HepG2 (cell line): ENCODE data around the gene TUBA1C. TPM values are rescaled to one million over a fixed set of nuclear protein-coding genes. Genes with fewer than 3 reads are reported as not detected.
A peak's percentile ranks its signal among the peaks of the same experiment; 100 is the strongest.

Experiments used
- CBFB ChIP-seq: sonication (generic); formaldehyde crosslinking; IDR thresholded peaks from 2 replicates; pipeline ENCODE4 v1.4.0; 2020; ENCODE audit warnings: missing genetic modification reagents
- CEBPB ChIP-seq: IDR thresholded peaks from 2 replicates; pipeline ENCODE4 v1.6.1; 2011; ENCODE audit warnings: low read depth, low read length, improper control_type of control experiment, borderline replicate concordance
- FOSL1 ChIP-seq: sonication (generic); formaldehyde crosslinking; IDR thresholded peaks from 2 replicates; pipeline ENCODE4 v1.9.0; 2021; ENCODE audit warnings: missing genetic modification reagents, borderline replicate concordance
- FOXK1 ChIP-seq: sonication (generic); formaldehyde crosslinking; IDR thresholded peaks from 2 replicates; pipeline ENCODE4 v1.4.0; 2020; ENCODE audit warnings: low read depth, missing genetic modification reagents, borderline replicate concordance
- HNRNPK ChIP-seq: fragments of 200-400 bp; formaldehyde crosslinking; IDR thresholded peaks from 2 replicates; pipeline ENCODE4 v1.6.1; 2018; ENCODE audit warnings: low read length, low read depth, moderate library complexity, mild to moderate bottlenecking; ENCODE audit not compliant: poor library complexity, severe bottlenecking
- IRF2 ChIP-seq: IDR thresholded peaks from 2 replicates; pipeline ENCODE4 v1.6.1; 2018; ENCODE audit warnings: missing genetic modification reagents, missing compliant biosample characterization
- JUNB ChIP-seq: sonication (generic); formaldehyde crosslinking; IDR thresholded peaks from 2 replicates; pipeline ENCODE4 v1.8.0; 2022; ENCODE audit warnings: missing genetic modification reagents, mild to moderate bottlenecking, borderline replicate concordance
- KMT2B ChIP-seq: IDR thresholded peaks from 2 replicates; pipeline ENCODE4 v1.6.1; 2016; ENCODE audit warnings: missing genetic modification reagents, missing compliant biosample characterization
- MEIS2 ChIP-seq: sonication (generic); formaldehyde crosslinking; IDR thresholded peaks from 2 replicates; pipeline ENCODE4 v1.9.0; 2021; ENCODE audit warnings: mild to moderate bottlenecking, missing genetic modification reagents
- MIER3 ChIP-seq: IDR thresholded peaks from 2 replicates; pipeline ENCODE4 v1.6.1; 2016; ENCODE audit warnings: missing compliant biosample characterization, borderline replicate concordance
- MIXL1 ChIP-seq: IDR thresholded peaks from 2 replicates; pipeline ENCODE4 v1.6.1; 2016
- MYC ChIP-seq: sonication (generic); formaldehyde crosslinking; IDR thresholded peaks from 2 replicates; pipeline ENCODE4 v1.9.0; 2021; ENCODE audit warnings: missing genetic modification reagents, borderline replicate concordance
- NFRKB ChIP-seq: fragments of 450-650 bp; IDR thresholded peaks from 2 replicates; pipeline ENCODE4 v1.6.1; 2017
- NONO ChIP-seq, 2 experiments: fragments of 450-650 bp in 1 of 2; sonication (generic) in 1 of 2; formaldehyde crosslinking in 1 of 2; IDR thresholded peaks in 1 of 2; conservative IDR thresholded peaks in 1 of 2; 2 replicates each; pipeline versions ENCODE4 v1.6.1 to v1.8.0; 2017 to 2022; ENCODE audit warnings: mild to moderate bottlenecking in 1 of 2, missing genetic modification reagents in 1 of 2, moderate library complexity in 1 of 2
- PHF20 ChIP-seq: sonication (generic); formaldehyde crosslinking; IDR thresholded peaks from 2 replicates; pipeline ENCODE4 v1.5.0; 2020; ENCODE audit warnings: mild to moderate bottlenecking, missing genetic modification reagents
- PPARG ChIP-seq: conservative IDR thresholded peaks from 2 replicates; pipeline ENCODE4 v1.6.1; 2016; ENCODE audit warnings: missing biosample characterization, missing genetic modification reagents
- SALL2 ChIP-seq: sonication (generic); formaldehyde crosslinking; IDR thresholded peaks from 2 replicates; pipeline ENCODE4 v1.8.1; 2023; ENCODE audit warnings: mild to moderate bottlenecking, missing genetic modification reagents, inconsistent platforms
- SMAD9 ChIP-seq: sonication (generic); formaldehyde crosslinking; IDR thresholded peaks from 2 replicates; pipeline ENCODE4 v1.5.1; 2020; ENCODE audit warnings: mild to moderate bottlenecking, missing genetic modification reagents
- SP4 ChIP-seq: sonication (generic); formaldehyde crosslinking; IDR thresholded peaks from 2 replicates; pipeline ENCODE4 v1.8.1; 2023; ENCODE audit warnings: mild to moderate bottlenecking, missing genetic modification reagents
- XRCC5 ChIP-seq: fragments of 200-400 bp; formaldehyde crosslinking; optimal IDR thresholded peaks from 2 replicates; pipeline ENCODE3; 2017; ENCODE audit warnings: mild to moderate bottlenecking, low read length
- ZFP62 ChIP-seq: sonication (generic); formaldehyde crosslinking; IDR thresholded peaks from 2 replicates; pipeline ENCODE4 v1.4.0; 2020; ENCODE audit warnings: missing genetic modification reagents
- ZFYVE20 ChIP-seq: sonication (generic); formaldehyde crosslinking; IDR thresholded peaks from 2 replicates; pipeline ENCODE4 v1.8.0; 2023; ENCODE audit warnings: low read depth, mild to moderate bottlenecking, moderate library complexity, missing genetic modification reagents, borderline replicate concordance
- ZNF205 ChIP-seq: IDR thresholded peaks from 2 replicates; pipeline ENCODE4 v1.6.1; 2018; ENCODE audit warnings: missing biosample characterization, missing genetic modification reagents
- ZNF224 ChIP-seq: sonication (generic); formaldehyde crosslinking; IDR thresholded peaks from 2 replicates; pipeline ENCODE4 v1.5.0; 2020; ENCODE audit warnings: mild to moderate bottlenecking, missing genetic modification reagents
- ZNF274 ChIP-seq: sonication (generic); formaldehyde crosslinking; IDR thresholded peaks from 2 replicates; pipeline ENCODE4 v1.5.1; 2020; ENCODE audit warnings: mild to moderate bottlenecking, missing genetic modification reagents
- ZNF317 ChIP-seq: sonication (generic); formaldehyde crosslinking; IDR thresholded peaks from 2 replicates; pipeline ENCODE4 v1.5.0; 2020; ENCODE audit warnings: mild to moderate bottlenecking, missing genetic modification reagents
- ZNF326 ChIP-seq: sonication (generic); formaldehyde crosslinking; IDR thresholded peaks from 2 replicates; pipeline ENCODE4 v1.4.0; 2020; ENCODE audit warnings: missing genetic modification reagents, borderline replicate concordance
- ZNF430 ChIP-seq: sonication (generic); formaldehyde crosslinking; IDR thresholded peaks from 2 replicates; pipeline ENCODE4 v1.9.0; 2021; ENCODE audit warnings: mild to moderate bottlenecking, missing genetic modification reagents
- ZNF615 ChIP-seq: sonication (generic); formaldehyde crosslinking; IDR thresholded peaks from 2 replicates; pipeline ENCODE4 v1.5.0; 2020; ENCODE audit warnings: mild to moderate bottlenecking, missing genetic modification reagents, borderline replicate concordance
- ZNF781 ChIP-seq: sonication (generic); formaldehyde crosslinking; IDR thresholded peaks from 2 replicates; pipeline ENCODE4 v1.5.1; 2020; ENCODE audit warnings: borderline replicate concordance, mild to moderate bottlenecking, missing genetic modification reagents; ENCODE audit errors: not compliant biosample characterization
- polyA plus RNA-seq, 8 experiments: library from polyadenylated mRNA; depleted of rRNA in 3 of 8; stranded (reverse) in 7 of 8; unstranded in 1 of 8; fragments of >200 nt; fragmentation: Illumina TruSeq in 4 of 8; extraction: Trizol in 4 of 8; gene quantifications; 2 replicates each; pipeline versions ENCODE4 v1.2.1 to v1.2.3, GENCODE V29; 2011 to 2016; ENCODE audit warnings: low read depth in 4 of 8, missing spikeins in 1 of 8, mixed read lengths in 1 of 8; ENCODE audit not compliant: insufficient read depth in 1 of 8
- total RNA-seq, 5 experiments: library from RNA; depleted of rRNA; stranded (reverse); fragments of >200 nt; fragmentation: Illumina TruSeq; extraction: Trizol; gene quantifications; 2 replicates each; pipeline ENCODE4 v1.2.3, GENCODE V29; 2016; ENCODE audit warnings: low read depth in 1 of 5
- TF ChIP-seq, protein P1 (sequence below), 2 experiments: fragments of 450-650 bp in 1 of 2; sonication (generic) in 1 of 2; formaldehyde crosslinking; IDR thresholded peaks; 2 replicates each; pipeline versions ENCODE4 v1.5.0 to v1.8.0; 2020 to 2022; ENCODE audit warnings: mild to moderate bottlenecking in 1 of 2, missing genetic modification reagents in 1 of 2
- TF ChIP-seq, protein P2 (sequence below): sonication (generic); formaldehyde crosslinking; IDR thresholded peaks from 2 replicates; pipeline ENCODE4 v1.4.0; 2020; ENCODE audit warnings: missing genetic modification reagents

Gene TUBA1C
- total and polyA plus RNA-seq, 2 of the 13 experiments (the other 11 are each of a cell fraction or from before 2014, with no cell fraction given), result 693 to 1,075 TPM

- TF ChIP-seq MYC (CRISPR knock-in tag), result peak; percentile 74
- TF ChIP-seq PPARG (CRISPR knock-in tag), result no peak
- no peak; the same call in 1 of the 2 replicates for TF ChIP-seq KMT2B (CRISPR knock-in tag)
- no peak for TF ChIP-seq NFRKB
- peak; percentile 64 for TF ChIP-seq ZNF317 (CRISPR knock-in tag)
- TF ChIP-seq JUNB, result peak; percentile 30; the same call in 1 of the 2 replicates
- peak; percentile 65; the same call in 1 of the 2 replicates for TF ChIP-seq FOSL1 (CRISPR knock-in tag)
- no peak for TF ChIP-seq ZNF224 (CRISPR knock-in tag)
- TF ChIP-seq IRF2 (CRISPR knock-in tag), result no peak
- TF ChIP-seq PHF20 (CRISPR knock-in tag), result peak; percentile 56
- TF ChIP-seq, protein P1, sequence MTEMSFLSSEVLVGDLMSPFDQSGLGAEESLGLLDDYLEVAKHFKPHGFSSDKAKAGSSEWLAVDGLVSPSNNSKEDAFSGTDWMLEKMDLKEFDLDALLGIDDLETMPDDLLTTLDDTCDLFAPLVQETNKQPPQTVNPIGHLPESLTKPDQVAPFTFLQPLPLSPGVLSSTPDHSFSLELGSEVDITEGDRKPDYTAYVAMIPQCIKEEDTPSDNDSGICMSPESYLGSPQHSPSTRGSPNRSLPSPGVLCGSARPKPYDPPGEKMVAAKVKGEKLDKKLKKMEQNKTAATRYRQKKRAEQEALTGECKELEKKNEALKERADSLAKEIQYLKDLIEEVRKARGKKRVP (CRISPR knock-in tag; IDR thresholded peaks at IDR 0.05), result peak in 1 of 2 experiments; percentile 52; a peak in 2 of 4 replicates
- no peak for TF ChIP-seq SMAD9 (CRISPR knock-in tag)
- TF ChIP-seq ZNF205 (CRISPR knock-in tag), result peak; percentile 11; the same call in 1 of the 2 replicates
- TF ChIP-seq SP4 (CRISPR knock-in tag), result peak; percentile 88
- TF ChIP-seq ZFP62 (CRISPR knock-in tag), result no peak
- 0 out of 2 replicates have a peak, but pooled peaks have one; percentile 13 for TF ChIP-seq MIXL1 (CRISPR knock-in tag)
- no peak for TF ChIP-seq CBFB
- peak; percentile 59 for TF ChIP-seq MEIS2 (CRISPR knock-in tag)
- peak; percentile 69; the same call in 1 of the 2 replicates for TF ChIP-seq ZNF430
- no peak for TF ChIP-seq ZFYVE20 (CRISPR knock-in tag)
- no peak for TF ChIP-seq ZNF781 (CRISPR knock-in tag)
- TF ChIP-seq, protein P2, sequence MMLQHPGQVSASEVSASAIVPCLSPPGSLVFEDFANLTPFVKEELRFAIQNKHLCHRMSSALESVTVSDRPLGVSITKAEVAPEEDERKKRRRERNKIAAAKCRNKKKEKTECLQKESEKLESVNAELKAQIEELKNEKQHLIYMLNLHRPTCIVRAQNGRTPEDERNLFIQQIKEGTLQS (CRISPR knock-in tag), result peak; percentile 74
- TF ChIP-seq ZNF274 (CRISPR knock-in tag), result peak; percentile 20; the same call in 1 of the 2 replicates
- no peak for TF ChIP-seq ZNF615 (CRISPR knock-in tag)
- TF ChIP-seq HNRNPK, result peak; percentile 100
- no peak for TF ChIP-seq CEBPB
- peak; percentile 91 for TF ChIP-seq SALL2 (CRISPR knock-in tag)
- TF ChIP-seq FOXK1 (CRISPR knock-in tag), result no peak
- no peak for TF ChIP-seq ZNF326 (CRISPR knock-in tag)
- no peak for TF ChIP-seq MIER3 (CRISPR knock-in tag)
- no peak for TF ChIP-seq NONO (IDR thresholded peaks at IDR 0.05)
- TF ChIP-seq NONO (CRISPR knock-in tag; conservative IDR thresholded peaks at IDR 0.05), result peak; percentile 37
- no peak for TF ChIP-seq XRCC5
These were observed at the start of gene TUBA1C (continued) for GRCh38 chr12:49264873-49265792.
